Stimulated activated CD8-positive, alpha-beta memory T cell treated with anti-CD3 and anti-CD28 coated beads, Interleukin-4, amount 100 ng/mL, for 1 hour (primary cell): Measurements from ENCODE around the gene VPS8.

ENCODE experiments used
- DNase-seq, 2 donors: peaks; one replicate each; pipeline ENCODE4 v3.0.0-alpha.2; 2020; ENCODE audit warnings: low read depth in 2 of 2, low spot score in 1 of 2

VPS8 gene

DNA sequence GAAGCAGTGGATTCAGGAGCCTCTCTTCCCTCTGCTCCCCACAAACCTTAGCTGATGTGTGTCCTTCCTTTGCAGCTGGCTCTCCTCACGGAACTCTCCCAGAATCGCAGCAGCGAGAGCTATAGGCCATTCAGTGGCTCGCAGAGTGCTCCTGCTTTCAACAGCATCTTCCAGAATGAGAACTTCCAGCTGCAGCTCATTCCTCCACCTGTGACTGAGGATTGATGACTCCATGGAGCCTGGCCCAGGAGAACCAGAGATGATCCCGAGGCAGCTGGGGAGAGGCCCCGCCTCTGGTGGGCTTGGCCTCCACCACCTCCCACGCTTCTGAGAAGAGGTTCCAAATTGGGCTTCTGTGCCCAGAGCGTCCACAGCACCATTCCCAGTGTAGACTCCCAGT, 239.8 kb downstream of the VPS8 start:
- no peak for DNase-seq

DNA sequence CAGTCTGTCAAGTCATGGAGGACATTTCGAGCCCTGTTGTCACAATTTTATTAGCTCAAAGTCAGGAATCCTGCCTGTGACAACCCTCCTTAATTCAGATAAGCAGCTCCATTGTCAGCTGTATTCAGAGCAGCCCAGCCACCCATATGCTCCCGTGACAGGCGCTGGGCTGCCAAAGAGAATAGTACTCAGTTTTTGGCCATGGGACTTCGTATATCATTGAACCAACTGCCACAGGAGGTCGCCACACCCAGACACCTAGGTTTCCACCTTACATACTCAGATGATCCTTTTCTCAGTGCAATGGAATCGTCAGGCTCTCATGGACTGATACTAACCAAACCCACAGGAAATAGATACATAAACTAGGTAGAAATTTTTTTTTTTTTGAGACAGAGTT, 240.7 kb downstream of the VPS8 start:
- DNase-seq, result no peak

DNA sequence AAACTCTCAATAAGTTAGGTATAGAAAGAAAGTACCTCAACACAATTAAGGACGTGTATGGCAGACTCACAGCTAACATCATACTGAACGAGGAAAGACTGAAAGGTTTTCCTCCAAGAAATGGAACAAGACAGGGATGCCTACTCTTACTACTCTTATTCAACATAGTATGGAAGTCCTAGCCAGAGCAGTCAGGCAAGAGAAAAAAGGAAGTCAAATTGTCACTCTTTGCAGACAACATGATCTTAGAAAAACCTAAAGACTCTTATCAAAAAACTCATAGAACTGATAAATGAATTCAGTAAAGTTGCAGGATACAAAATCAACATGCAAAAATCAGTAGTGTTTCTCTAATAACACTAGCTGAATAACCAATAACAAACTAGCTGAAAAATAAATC, 244.9 kb downstream of the VPS8 start:
- DNase-seq, result no peak

DNA sequence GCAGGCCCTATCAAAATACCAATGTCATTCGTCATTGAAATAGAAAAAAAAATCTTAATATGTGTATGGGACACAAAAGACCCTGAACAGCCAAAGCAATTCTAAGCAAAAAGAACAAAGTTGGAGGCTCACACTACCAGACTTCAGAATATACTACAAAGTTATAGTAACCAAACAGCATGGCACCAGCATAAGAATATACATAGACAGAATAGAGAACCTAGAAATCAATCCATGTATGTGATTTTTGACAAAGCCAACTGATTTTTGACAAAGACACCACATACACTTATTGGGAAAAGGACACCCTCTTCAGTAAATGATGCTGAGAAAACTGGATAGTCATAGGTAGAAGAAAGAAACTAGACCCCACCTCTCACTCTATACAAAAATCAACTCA, 245.9 kb downstream of the VPS8 start:
- DNase-seq, result no peak

DNA sequence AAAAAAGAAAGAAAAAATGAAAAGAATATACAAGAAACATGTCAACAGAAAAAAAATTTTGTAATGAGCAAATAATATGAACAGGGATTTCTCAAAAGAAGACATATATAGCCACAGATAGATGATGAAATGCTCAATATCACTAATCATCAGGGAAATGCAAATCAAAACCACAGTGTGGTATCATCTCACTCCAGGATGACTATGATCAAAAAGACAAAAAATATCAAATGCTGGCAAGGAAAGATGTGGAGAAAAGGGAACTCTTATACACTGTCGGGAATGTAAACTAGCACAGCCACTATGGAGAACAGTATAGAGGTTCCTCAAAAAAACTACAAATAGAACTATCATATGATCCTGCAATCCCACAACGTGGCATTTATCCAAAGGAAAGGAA, 246.8 kb downstream of the VPS8 start:
- DNase-seq, result no peak

DNA sequence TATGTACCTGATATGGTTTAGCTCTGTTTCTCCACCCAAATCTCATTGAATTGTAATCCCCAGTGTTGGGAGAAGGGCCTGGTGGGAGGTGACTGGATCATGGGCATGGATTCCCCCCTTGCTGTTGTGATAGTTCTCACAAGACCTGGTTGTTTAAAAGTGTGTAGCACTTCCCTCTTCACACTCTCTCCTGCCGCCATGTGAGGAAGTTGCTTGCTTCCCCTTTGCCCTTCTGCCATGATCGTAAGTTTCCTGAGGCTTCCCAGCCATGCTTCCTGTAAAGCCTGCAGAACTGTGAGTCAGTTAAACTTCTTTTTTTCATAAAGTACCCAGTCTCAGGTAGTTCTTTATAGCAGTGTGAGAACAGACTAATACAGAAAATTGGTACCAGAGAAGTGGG, 247.8 kb downstream of the VPS8 start:
- no peak for DNase-seq

DNA sequence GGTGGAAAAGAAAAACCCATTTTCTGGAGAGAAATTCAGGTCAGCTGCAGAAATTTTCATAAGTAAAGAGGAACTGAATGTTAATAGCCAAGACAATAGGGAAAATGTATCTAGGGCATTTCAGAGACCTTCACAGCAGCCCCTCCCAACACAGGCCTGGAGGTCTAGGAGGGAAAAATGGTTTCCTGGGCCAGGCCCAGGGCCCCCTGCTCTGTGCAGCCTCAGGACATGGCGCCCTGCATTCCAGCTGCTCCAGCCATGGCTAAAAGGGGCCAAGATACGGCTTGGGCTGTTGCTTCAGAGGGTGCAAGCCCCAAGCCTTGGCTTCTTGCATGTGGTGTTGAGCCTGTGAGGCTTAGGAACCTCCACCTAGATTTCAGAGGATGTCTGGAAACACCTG, 248.7 kb downstream of the VPS8 start:
- DNase-seq, result no peak

DNA sequence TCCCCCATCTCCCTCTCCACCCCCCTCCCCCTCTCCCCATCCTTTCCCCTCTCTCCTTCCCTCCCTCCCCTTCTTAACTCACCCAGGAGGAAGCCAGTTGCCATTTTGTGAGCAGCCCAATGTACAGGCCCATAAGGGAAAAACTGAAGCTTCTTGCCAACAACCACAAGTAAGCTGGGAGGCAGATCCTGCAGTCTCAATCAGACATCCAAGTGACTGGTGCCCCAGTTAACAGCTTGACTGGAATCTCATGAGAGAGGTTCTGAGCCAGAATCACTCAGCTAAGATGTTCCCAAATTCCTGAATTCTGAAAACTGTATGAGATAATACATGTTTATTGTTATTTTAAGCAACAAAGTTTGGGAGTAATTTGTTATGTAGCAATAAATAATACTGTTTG, 250.2 kb downstream of the VPS8 start:
- DNase-seq, result no peak

DNA sequence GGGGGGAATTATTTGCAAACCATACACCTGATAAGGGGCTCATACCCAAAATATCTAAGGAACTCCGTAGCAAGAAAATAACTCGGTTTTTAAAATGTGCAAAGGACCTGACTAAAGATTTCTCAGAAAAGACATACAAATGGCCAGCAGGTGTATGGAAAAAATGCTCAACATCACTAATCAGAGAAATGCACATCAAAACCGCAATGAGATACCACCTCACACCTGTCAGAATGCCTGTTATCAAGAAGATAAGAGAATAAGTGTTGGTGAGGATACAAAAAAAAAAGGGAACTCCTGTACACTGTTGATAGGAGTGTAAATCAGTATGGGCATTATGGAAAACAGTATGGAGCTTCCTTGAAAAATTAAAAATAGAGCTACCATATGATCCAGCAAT, 251.5 kb downstream of the VPS8 start:
- DNase-seq, result no peak

DNA sequence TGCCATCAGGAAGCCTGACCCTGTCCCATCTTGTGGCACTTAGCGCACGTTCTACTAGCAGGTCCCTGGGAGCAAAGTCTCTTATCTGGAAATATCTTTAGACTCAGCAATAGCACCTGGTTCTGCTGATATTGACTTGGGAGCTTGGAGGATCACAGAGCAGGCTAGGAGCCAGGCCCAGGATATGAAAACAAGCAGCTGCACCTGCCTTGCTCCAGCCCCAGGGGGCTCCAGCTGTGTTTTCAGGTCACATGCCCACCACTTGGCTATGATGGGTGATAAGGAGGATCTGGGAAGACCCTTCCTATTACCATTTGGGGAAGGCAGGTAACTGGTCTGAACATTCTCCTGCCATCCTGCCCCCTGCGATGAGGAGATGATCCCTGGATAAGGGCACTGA, 253.1 kb downstream of the VPS8 start:
- no peak for DNase-seq

DNA sequence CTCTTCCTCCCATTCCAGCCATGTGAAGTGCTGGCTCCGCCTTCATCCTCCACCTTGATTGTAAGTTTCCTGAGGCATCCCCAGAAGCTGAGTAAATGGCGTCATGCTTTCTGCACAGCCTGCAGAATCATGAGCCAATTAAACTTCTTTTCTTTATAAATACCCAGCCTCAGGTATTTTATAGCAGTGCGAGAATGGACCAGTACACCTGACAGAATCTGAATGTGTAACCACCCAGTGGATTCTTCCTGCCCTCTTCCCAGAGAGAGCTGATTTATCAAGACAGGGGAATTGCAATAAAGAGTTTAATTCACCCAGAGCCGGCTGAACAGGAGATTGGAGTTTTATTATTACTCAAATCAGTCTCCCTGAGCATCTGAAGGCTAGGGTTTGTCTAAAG, 254.3 kb downstream of the VPS8 start:
- DNase-seq, result no peak

DNA sequence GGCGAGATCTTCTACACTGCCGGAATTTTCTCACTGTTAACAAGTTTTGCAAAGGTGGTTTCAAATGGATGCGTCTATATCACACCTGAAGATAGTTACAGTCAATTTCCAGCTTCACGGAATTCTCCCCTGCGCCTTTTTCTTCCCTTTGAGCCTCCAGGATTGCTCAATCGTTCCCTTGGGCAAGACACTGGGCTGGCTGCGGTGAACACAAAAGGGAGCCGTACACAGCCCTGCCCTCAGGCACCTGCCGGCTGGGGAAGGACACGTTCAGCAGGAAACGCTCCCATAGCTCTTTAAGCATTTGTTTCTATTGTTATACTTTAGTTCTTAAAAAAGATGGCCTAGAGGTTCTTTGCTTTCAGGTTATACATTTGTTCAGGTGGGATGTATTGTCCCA, 255.2 kb downstream of the VPS8 start:
- no peak for DNase-seq

DNA sequence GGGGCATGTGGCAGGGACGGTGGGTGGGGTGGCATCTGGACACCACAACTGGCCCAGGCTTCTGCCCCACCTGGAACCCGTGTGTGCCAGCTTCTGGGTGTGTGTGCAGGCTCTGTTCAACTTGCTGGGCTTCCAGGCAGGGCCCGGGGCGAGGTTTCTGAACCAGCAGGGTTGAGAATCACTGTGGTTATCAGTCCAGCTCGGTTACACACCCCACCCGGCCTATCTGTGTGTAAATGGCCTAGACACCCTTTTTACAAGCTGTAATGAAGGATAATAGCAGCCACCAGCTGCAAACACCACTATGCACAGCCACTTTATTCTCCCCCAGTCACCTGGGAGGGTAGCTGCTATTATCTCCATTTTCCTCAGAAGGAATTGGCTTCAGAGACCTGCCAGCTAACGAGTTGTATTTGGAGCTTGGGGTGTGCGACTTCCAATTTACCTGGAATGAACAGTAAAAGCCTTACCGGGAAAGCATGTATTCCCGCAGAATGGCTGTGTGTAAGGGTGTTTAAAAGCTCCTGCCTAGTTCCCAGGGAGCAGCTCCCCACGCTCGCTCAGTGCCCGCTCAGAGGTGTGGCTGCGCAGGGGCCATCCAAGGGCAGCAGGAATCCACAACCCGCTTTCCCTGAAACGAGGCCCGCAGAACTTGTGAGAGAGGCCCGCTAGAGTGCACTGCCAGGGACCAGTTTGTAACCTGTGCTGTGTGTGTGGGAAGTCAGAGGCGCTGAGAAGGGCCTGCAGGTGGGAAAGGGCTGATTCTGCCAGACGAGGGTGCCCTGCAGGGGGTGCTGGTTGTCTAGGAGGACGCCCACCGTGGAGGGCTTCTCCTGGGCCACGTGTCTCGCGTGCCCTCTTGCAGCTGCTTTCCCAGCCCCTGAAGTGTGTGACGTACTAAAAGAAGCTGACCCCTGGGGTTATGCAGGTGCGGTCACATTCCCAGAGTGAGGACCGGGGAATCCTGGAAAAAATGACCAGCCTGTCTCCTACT, 257.4 kb downstream of the VPS8 start:
- no peak for DNase-seq

DNA sequence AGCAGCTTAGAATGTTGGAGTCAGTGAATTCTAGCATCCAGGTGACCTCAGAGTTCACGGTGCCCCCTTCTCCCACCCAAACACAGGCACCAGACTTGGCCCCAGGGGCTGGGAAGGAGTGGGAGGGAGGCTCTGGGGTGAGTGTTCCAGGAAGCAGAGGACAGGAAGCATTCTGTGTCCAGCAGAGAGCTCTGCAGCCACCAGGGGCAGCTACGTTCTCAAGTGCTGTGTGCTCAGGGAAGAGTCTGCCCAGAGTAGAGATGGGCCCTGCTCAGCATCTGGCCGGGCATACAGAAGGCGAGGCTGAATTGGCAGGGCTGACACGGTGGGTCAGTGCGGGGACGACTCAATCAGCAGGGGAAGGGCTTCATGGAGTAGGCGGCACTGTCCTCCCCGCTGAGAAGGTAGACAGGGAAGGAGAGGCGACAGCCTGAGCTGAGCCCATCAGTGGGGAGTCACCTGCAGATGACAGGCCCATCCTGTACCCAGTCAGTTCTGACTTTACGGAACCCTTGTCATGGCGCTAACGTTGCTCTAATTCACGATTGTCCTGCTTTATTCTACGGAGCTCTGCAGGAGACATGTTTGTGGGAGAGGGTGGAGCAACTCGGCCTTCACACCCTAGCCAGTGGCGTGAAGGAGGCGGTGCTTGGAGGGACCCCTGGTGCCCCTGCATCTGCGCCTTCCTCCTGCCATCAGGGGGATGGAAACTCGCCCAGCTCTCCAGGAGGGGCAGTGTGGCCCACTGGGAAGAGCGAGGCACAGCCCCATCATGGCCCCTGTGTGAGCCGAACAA, 258.7 kb downstream of the VPS8 start:
- no peak for DNase-seq

DNA sequence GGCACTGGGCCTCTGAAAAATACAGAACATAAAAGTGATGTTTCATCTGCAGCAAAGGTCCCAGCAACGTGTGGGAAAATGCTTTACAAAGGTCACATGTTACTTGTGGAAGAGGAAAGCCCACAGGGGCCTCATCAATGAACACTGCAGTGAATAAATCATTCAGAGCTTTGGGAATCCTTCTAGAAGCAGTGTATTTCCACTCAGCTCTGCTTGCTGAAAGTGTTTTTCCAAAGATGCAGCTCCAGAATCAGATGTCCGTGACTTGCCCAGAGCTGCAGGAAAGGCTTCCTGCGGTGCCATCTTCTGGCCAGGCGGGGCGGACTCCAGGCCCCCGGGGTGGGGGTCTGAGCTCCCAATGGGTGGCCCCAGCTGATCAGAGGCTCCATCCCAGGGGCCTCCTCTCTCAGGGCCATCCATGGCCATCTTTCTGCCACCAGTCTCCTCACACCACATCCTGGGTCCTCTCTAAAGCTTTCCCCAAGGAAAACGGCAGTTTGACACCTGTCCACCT, 259.4 kb downstream of the VPS8 start:
- DNase-seq, result no peak

DNA sequence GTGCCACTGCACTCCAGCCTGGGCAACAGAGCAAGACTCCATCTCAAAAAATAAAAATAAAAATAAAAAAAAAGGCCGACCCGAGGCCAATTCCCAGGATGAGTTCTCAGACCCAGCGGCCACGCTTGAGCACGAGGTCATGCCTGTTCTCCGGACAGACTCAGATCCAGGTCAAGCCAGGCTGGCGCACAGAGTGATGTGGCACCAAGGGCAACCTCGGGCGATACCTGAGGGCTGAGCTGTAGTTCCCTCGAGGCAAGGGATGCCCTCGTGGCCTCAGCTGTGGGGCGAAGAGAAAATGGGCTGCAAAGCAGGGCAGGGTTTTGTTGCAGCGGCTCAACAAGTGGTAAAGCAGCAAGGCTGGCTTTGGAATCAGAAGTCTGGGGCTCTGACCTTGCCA, 263.6 kb downstream of the VPS8 start:
- DNase-seq, result no peak

DNA sequence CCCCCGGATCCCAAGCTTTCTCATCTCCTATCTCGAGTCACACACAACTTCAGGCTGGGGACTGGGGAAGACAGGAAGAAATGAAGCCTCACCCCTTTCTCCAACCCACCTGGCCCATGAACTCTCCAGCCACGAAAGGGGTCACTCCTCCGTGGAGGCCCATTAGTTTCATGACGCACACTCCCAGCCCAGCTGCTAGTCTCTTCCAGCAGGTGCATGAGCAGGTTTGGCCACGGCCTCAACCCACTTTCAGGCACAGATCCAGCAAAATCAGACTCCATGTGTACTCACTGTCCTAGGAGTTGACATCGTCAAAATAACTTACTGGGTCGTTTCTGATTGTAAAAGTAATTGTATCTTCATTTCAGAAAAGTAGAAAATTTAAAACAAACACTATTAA, 264.3 kb downstream of the VPS8 start:
- DNase-seq, result no peak

DNA sequence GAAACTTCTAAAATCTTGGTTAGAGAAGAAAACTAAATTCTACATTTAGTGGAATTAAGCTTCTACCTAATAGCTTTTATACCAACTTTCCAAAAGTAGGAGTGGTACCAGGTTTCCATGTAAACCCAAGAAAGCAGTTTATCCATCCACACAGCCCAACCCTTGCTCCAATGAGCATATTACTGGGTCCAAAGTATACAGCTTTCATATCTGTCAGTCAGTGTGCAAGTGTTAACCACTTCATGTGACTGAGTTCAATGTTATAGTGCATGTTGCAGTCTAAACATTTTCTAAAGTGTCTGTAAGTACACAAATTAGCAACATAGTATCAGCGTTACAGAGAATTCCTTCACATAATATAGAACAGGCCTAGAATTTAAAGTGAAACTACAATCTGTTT, 267.7 kb downstream of the VPS8 start:
- DNase-seq, result no peak

DNA sequence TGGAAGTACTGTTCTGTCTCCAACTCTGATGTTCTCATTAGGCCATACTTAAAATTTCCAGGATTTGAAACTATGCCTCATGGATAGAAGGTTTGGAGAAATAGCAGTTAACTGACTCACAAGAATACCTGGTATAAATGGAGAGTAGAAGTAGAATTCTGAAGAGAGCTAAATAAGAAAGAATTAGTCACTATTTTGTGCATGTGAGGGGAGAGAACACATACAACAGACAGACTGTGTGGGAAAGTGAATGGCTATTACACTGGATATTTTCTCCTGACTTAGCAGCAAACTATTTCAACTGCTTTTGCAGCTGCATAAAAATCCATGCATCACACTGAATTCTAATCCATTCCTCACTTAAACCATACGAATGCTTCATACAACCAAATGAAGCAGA, 269.6 kb downstream of the VPS8 start:
- DNase-seq, result no peak

DNA sequence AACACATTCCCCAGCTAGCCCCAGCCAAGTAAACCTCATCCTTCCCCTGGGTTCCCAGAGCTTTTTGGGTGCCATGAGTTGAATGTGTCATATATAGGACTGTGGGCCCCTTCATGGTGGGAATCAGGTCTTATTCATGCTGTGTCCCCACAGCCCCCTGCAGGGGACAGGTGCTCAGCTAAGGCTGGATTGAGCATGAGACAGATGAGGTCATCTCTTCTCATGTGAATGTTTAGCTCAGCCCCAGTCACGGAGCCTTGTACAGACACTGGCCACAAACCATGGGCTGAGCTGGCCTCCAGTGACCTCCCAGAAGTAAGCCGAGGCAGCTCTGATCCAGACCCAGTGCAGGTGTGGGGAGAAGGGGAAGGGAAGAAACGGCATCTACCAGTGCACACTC, 270.2 kb downstream of the VPS8 start:
- no peak for DNase-seq

DNA sequence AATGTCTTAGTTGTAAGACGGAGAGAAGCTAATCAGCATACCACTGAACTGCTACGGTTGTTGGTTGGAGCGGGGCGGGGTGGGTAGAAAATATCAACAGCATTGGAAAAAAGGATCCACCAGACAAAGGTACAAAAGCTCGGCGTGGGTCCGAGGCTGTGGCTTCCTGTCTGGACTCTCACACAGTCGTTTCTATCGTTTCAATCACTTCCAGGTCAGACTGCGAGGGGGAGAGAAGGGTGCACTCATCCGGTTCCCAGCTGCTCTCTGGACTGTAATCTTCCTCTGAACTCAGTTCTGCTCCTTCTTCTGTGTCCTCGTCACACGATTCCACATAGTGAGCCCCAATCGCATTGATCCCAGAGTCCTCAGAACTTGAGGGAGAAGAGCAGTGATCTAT, 270.9 kb downstream of the VPS8 start:
- DNase-seq, result no peak

DNA sequence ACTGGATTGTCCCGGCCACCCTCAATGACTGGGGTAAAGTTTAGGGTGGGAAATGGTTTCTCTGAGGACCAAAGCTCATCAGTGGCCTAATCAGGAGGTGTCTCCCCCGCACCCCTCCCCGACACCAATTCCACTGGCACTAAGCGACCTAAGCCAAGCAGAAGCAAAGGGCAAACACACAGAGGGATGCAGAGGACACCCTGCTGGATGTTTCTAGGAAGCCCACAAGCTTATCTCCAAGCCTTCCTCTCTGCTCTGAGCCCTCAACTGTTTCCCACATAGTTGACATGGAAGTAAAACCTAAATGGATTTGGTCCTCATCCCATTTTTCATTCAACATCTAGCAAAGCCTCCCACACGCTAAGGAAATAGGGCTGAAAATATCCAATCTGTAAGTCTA, 272.4 kb downstream of the VPS8 start:
- no peak for DNase-seq
